ENCODE data around the gene SAMD7. TPM values are rescaled to one million over a fixed set of nuclear protein-coding genes. Genes with fewer than 3 reads are reported as not detected.

The SAMD7 gene
- total RNA-seq, 1 donor from 2014 or later = not detected

Other genes starting within 250 kb of the SAMD7 start
- not detected in 2 replicates for gene MECOM, start 247.9 kb upstream of the SAMD7 start, total RNA-seq
- gene TERC, start 146.5 kb upstream of the SAMD7 start, total RNA-seq = 3.1 and 3.4 TPM in 2 replicates
- 1.1 and 1.3 TPM in 2 replicates for gene ACTRT3, start 142.0 kb upstream of the SAMD7 start, total RNA-seq
- gene MYNN, start 138.2 kb upstream of the SAMD7 start, total RNA-seq = 14.5 and 16.8 TPM in 2 replicates
- 0.10 and 0.12 TPM in 2 replicates for gene LRRIQ4, start 98.7 kb upstream of the SAMD7 start, total RNA-seq
- gene LRRC34, start 98.7 kb upstream of the SAMD7 start, total RNA-seq = 2.8 and 2.9 TPM in 2 replicates
- not detected in 2 replicates for gene LRRC31, start 41.6 kb upstream of the SAMD7 start, total RNA-seq
- gene SEC62, start 55.2 kb downstream of the SAMD7 start, total RNA-seq = 75.4 and 85.7 TPM in 2 replicates
- 3.4 and 3.5 TPM in 2 replicates for gene GPR160, start 126.4 kb downstream of the SAMD7 start, total RNA-seq

Measured in activated T-helper 1 cell treated with anti-CD3 and anti-CD28 coated beads, Interleukin-12 subunit alpha, Interleukin-12 subunit beta, Interleukin-2, Interleukin-4 antibody, amounts not matched to agents 30 ng/mL and 10 ng/mL and 1 ng/mL, durations not matched to agents 14 hours and 24 hours and 36 hours (primary cell).